HG02852 (cell line): ENCODE data around the gene DNAJB13.

Experiments used
- ATAC-seq: cut with Tn5 transposase; IDR thresholded peaks from one replicate; pipeline ENCODE4 v1.9.1; 2021; ENCODE audit warnings: mild to moderate bottlenecking, moderate library complexity; ENCODE audit not compliant: unreplicated experiment

Gene DNAJB13

DNA sequence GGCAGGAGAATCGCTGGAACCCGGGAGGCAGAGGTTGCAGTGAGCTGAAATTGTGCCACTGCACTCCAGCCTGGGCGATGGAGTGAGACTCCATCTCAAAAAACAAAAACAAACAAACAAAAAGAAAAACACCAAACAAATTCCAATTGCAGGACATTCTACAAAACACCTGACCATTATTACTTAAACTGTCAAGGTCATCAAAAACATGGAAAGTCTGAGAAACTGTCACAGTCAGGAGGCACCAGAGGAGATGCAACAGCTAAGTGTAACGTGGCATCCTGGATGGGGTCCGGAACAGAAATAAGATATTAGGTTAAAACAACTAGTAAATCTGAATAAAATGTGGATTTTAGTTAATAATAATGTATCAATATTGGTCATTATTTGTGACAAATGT is 914 bp upstream of the DNAJB13 start:
- ATAC-seq = no peak

DNA sequence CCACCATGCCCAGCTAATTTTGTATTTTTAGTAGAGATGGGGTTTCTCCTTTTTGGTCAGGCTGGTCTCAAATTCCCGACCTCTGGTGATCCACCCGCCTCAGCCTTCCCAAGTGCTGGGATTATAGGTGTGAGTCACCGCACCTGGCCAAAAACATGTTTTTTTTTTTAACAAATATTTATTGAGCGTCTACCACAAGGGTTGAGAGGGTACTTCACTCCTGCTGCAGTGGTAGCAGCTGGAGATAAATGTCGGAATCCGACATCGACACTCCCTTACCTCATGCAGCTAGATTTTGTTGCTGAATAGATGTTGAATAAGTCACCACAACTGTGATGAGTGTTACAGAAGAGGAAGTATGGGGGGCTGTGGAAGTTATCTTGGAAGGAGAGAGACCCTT is 971 bp downstream of the DNAJB13 start:
- ATAC-seq = no peak

DNA sequence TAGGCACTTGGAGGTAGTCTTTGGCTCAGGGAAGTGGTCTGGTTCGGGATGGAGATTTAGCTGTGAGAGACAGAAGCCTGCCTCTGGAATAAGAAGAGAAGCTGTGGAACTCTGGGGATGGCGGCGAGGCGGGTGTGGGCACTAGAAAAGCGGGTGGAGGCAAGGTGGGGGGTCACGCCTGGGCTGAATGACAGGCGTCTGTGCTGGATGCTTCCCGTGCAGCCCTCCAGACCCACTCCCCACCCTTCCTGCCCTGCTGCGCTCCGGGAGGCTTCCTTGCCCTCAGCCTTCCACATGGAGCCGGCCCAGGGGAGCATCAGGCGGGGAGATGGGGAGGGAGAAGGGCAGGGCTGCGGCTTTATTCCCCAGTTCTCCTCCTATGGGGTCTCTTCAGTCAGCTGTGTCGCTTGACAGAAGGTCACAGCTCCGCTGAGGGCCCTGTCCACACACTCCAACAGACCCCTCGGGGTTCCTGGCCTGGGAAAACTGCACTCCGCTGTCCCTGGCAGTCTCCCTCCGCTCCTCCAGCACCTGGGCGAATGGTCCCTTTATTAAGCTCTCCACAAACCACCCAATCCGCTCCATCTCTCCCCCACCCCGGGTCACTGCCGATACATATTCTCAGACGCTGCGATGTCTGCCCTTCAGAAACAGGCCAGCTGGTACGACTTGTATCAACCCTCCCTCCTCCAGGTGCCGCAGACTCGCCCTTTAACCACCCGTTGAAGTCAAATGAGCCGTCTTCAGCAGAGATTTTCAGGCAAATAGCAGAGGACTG is 6.2 kb downstream of the DNAJB13 start:
- ATAC-seq = no peak

DNA sequence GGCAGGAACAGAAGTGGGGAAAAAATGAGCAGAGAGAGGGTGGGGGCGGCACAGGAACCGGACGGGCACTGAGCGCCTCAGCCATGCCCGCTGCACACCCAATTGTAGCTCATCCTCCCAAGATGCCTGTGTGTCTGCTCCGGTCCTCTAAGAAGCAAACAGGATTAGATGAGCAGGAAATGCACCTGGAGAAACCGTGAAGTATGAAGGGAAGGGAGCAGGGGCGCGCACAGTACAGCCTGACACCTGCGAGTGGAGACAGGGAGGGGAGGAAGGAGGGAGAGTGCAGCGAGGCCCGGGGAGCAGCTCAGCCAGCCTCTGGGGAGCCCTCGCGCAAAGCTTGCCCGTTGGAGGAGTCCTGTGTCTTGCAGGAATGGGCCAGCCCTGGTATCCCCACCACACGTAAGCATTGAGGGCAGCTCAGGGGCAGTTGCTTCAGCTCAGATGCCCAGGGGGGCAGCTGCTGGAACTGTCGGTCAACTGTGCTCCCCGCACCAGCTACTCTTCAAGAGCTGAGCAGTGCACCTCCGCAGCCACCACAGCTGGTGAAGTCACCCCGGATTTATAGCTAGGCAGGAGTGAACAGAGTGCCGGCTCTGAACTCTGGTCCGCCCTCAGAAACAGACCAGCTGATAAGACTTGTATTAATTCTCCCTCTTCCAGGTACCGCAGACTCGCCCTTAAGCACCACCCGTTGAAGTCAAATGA is 7.0 kb downstream of the DNAJB13 start:
- ATAC-seq = no peak

DNA sequence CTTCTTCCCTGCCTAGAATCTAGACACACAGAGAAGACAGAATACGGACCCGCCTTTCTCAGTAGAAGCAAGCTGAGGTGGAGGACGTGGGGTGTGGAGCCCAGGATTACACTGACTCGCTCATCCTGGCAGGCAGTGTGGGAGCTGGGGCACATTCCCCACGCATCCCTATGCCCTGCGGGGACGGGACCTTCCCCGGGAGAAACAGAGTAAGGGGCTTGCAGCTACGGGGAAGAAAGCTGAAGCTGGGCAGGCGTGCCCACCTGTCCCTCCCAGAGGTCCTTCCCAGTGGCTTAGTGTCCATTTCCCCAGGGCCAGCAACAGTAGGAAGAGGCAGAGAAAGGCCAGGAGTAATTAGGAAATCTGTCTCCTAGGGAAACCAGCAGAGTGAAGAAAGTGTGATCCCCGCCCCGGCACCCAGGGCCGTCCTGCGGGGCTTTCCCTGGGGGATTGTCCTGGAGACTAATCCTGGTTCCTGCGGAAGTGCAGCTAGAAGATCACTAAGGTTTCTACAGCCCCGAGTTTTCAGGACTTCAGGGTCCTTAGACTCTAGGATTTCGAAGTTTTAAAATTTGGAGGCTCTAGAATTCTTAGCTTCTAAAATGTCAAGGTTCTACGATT is 7.8 kb downstream of the DNAJB13 start:
- no peak for ATAC-seq

DNA sequence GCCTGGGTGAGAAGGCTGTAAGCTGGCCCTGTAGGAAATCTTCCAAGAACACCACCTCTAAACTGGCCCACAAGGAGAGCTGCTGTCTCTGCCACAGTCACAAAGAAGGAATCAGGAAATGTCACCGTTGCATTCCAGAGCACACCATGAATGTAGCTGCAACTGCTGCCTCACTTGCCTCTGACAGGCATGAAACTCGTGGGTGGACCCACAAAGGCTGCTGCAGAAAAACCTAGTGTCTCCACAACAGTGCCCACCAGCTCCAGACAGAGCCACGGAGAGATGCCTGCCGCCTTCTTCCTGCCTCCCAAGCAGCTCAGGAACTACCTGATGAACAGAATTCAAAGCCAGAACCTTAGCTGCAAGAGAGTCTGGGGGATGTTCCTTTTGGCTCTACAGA is 10.5 kb downstream of the DNAJB13 start:
- ATAC-seq = no peak

DNA sequence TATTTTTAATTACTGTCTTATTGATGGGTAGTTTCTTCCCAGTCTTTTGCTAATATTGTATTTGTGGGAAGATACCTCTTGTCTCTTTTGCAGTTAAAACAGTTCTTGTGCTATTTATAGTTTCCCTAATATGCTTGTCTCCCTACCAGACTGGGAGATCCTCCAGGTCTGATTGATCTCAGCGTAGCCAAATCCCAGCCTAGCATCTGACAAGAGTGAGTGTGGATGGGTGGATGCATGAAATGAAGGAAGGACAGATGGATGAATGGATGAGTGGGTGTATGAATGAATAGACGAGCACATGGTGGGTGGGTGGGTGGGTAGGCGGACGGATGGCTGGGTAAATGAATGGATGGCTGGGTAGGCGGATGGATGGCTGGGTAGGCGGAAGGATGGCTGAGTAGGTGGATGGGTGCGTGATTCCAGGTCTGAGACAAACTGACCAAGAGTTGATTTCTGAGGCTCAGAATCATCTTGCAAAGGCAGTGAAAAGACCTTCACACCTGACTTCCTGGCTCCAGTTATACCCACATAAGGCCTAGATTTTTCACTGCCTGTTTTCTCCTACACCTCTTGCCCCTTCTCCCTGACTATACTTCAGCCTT is 11.4 kb downstream of the DNAJB13 start:
- ATAC-seq = no peak

DNA sequence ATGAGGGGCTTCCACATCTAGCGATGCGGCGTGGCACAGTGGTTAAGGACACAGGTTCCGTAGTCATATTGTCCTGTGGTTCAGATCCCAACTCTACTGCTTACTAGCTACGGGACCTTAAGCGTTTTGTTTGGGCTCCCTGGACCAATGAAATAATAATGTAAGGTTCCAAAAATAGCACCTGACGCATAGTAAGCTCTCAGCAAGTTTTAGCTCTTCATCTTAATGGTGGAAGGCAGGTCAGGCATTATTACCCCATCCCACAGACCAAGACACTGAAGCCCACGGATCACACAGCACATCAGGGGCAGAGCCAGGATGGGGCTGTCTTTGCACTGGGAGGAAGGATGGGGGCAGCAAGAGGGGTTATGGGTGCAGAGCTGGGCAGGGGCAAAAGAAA is 13.0 kb downstream of the DNAJB13 start:
- no peak for ATAC-seq

DNA sequence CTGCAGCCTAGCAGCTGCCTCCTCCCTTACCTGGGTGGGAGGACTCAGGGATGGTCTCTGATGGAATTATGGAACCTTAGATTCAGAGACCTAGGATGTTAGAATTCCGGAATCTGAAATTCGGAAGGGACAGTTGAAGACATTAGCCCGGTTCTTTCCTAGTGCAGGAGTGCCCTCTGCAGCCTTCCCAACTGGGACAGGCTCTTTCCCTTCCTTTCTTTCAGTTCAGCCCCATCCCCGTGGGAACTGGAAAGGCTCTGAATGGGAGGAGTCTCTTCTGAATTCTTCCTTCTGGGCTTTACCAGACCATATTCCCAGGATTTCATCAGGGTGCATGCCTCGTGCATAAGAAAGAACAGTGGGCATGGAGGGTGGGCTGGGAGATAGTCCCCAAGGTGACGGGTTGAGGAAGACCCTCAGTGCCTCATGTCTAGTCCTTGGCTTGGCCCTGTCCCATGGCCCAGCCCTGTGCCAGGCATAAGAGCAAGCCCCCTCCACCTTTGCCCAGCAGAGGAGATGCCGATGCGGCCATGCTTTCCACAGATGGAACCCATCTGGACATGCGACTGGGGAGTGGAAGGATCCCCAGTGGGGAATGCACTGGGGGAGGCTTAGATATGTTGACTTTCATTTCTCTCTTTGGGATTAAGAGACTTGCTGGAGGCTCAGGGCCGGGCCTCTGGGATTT is 14.4 kb downstream of the DNAJB13 start:
- ATAC-seq = no peak

DNA sequence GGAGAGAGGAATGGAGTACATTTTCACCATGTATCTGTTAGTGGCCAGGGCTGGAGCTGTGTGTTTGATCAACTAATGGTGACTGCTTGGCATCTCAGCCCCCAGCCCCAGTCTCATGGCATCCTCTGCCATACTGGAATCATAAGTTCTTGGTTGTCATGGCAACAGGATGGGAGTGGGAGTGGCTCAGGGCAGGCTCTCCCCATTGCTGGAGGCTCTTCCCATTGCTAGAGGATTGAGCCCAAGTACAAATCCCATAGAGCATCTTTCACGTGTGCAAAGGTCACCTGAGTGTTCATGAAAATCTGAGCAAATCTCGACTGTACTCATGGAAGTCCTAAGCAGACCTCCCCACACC is 14.9 kb downstream of the DNAJB13 start:
- no peak for ATAC-seq

DNA sequence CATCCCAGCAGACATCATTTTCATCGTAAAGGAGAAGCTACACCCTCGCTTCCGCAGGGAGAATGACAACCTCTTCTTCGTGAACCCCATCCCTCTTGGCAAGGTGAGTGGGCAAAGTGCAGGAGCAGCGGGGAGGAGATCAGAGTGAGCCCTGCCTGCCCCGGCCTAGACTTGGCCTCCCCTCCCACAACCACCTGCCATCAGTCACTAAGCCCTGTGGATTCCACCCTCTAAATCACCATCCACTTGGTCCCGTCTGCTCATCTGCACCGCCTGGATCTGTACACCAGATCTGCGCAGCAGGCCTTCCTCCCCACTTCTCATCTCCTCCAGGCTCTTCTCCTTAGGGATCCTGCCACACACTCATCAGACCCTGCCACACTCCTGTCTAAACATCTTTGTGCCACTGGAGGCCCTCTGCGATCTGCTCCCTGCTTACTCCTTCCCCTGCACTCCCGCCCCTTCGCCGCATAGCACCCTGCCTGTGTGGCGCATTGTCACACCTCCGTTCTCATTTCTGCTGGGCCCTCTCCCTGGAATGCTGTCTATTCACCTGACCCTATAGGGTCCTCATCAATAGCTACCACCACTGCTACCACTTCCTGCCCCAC is 17.6 kb downstream of the DNAJB13 start:
- no peak for ATAC-seq

DNA sequence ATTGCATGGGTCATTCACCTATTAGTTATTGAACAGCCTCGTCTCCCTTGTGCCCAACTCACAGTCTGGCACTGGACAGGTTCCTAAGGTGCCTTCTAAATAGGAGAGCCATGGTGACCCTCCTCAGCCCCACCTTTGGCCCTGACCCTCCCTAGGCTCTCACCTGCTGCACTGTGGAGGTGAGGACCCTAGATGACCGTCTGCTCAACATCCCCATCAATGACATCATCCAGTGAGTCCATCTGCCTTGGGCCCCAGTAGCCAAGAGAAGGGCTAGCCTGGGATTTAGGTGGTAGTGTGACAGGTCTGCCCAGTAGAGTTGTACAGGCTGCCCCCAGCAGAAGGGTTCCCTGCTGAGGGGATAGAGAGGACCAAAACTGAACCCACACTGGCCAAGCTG is 18.3 kb downstream of the DNAJB13 start:
- no peak for ATAC-seq

DNA sequence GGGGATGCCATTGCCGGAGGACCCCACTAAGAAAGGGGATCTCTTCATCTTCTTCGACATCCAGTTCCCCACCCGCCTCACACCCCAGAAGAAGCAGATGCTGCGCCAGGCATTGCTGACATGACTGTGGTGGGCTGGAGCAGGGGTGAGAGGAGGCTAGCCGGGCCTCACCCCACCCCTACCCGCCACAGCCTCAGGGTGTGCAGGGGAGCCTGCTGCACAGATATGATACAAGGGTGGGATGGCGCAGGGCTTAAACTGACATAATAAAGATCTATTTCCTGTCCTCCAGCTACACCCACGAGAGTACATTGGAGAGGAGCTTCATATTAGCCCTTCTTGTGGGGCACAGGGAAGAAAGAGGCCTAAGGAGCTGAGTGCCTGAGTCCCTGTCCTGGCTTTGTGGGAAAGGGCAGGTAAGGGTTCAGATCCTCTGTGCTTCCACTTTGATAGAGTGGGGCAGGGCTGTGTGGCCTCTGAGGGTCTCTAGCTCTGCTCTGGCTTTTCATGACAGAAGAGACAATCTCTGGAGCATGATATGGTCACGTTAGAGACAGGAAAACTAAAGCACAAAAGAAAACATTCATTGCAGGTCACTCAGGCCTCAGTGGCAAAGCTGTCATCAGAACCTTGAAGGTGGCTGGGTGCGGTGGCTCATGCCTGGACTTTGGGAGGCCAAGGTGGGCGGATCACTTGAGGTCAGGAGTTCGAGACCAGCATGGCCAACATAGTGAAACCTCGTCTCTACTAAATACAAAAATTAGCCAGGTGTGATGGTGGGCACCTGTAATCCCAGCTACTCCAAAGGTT is 19.4 kb downstream of the DNAJB13 start:
- no peak for ATAC-seq

DNA sequence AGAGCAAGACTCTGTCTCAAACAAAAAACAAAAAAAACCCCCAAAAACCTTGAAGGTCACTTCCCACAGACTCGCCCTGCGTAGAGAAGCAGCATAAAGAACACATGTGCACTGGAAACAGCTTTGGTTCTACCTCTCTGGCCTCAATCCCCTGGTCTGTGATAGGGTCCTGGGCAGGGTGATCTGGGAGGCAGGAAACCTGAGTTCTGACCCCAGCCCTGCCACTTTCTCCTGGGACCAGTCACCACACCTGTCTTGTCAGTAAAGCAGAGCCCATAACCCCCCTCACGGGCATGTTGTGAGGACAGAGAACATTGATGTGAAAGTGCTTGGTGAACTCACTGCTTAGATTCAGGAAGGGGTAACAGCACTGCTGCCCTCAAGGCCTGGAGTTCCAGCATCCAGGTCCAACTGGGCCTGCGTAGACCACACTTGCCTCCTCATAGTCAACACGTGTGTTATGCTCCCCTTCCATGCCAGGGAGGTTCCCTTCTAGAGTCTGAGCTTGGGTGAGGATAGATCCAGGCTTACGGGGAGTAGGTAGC is 20.4 kb downstream of the DNAJB13 start:
- ATAC-seq = no peak

DNA sequence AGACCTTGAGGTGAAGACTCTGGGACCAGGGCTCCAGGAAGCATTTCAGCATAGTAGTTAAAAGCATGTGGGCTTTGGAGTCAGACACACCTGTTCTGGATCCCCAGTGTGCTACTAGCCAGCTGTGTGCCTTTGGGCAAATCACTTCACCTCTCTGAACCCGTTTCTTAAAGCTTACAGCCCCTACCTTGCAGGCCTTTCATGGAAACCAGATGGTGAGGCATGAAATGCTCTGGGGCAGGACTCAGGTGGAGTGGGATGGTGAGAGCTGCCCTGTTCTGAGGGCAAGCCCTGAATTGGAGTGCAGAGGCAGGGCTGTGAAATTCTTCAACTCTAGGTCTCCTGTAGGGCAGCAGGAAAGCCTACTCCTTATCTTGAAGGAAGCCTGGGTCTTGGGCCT is 21.4 kb downstream of the DNAJB13 start:
- no peak for ATAC-seq

DNA sequence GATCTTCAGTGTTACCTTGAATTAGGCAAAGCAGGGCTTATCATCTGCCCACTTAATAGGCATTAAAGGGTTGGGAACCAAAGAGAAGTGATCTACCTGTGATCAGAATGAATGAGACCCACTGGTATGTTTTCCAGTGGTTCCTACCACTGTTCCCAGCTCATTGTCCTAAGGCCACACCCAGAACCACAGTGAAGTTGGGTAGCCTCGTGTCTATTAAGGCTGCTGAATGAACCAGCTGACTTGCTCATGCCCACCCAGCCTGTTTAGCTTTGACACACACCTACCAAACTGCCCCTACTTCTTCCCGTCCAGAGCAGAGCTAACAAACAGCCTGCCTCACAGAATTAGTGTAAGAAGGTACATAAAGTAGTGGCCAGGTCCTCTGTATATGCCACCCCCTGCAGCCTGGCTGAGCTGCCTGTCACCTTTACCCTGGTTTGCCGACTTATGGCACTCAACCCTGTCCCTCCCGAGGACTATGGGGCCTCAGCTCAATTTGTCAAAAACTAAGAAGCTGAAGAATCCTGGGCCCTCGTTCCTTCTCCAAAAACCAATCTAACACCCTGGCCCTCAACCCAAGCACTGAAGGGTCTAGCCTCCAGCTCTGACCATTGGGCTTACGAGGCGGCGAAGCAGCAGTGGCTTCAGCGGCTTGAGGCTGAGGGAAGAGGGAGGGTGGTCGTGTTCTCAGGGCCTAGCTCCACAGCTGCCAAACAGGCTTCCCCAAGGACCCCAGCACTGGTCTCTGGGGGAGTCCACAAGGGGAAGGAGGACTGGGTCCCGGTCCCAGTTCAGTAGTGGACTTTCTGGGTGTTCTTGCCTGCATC is 22.0 kb downstream of the DNAJB13 start:
- ATAC-seq = no peak

DNA sequence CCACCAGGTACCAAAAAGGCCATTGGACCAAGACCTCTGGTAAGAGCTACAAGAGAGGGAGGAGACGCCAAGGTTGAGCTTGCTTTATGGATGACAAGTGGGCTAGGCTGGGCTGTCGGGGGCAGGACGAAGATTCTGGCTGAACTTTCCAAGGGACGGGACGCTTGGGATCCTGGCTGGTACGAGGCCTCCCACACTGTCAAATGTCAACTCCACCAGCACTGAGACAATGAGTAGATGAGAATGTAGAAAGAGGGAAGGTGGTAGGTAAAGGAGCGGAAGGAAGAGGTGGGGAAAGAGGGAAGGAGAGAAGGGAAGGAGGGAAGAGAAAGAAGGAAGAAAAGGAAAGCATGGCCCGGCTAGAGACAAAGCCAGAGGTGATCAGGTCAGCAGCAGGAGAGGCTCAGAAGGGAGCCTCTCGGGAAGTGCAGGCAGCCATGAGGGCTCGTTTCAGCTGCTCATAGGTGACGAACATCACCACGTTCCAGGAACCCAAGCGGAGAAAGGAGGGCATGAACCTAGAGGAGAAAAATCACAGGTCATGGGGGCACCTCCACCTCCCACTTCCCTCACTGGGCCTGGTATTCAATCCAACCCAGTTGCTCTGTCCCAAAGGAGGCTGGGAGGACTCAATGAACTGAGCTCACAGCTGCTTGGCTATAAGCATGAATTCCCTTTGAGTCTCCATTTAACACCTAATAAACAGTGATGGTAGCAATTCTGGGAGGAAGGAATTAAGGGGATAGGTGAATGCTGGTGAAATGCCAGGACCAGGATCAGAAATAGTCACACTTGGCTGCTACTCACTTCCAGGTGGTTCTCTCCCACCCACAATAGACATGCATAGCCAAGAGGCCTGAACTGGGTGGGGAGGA is 24.0 kb downstream of the DNAJB13 start:
- ATAC-seq = no peak

DNA sequence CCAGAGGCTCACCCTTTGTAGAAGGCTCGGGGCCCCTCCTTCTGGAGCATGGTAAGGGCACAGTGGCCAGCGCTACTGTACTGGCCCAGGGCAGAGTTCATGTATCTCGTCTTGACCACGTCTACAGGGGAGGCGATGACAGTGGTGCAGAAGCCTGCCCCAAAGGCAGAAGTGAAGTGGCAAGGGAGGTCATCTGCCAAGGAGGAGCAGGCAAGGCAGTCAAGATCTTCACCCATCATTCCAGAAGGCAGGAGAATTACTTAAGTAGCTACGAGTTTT is 24.6 kb downstream of the DNAJB13 start:
- ATAC-seq = no peak
